ENCODE data around the gene GRIK4.

The GRIK4 gene

DNA sequence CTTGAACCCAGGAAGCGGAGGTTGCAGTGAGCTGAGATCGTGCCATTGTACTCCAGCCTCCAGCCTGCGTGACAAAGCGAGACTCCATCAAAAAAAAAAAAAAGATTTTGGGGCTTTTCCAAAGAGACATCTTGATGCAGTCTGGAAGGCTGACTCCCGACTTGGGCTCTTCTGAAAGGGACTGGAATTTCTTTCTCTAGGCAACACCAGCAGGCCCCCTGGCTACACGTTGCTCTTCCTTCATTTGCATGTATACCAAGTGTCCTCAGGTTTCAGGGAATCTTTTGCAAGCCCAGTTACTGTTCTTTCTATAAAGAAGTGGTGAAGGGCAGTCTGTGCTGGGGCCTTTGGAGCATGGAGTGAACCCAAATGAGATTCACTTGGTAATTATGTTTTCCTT, 211.0 kb downstream of the GRIK4 start:
- peaks cover 4% of the 10 kb centered on the region for H3K4me1 ChIP-seq (ENCODE audit: insufficient read depth, low read length)
- no peak overlapping the region for H2AFZ ChIP-seq (ENCODE audit: low read depth, low read length)
- H3K9me3 ChIP-seq (ENCODE audit: low read length): peaks cover 7% of the 10 kb centered on the region
- no peaks in the 10 kb centered on the region for H3K36me3 ChIP-seq (ENCODE audit: insufficient read depth, low read length)
- no peaks in the 10 kb centered on the region for H3K27me3 ChIP-seq (ENCODE audit: insufficient read depth, low read length)
- H3K4me3 ChIP-seq (ENCODE audit: low read length): no peak overlapping the region

GRCh38 chr11:120723751-120724150, 212.2 kb downstream of the GRIK4 start:
- Histone ChIP-seq H3K36me3 (ENCODE audit: insufficient read depth, low read length) (no peaks in the 10 kb centered on the region), H3K4me1 (ENCODE audit: insufficient read depth, low read length) (peaks cover 4% of the 10 kb centered on the region), H3K4me3 (ENCODE audit: low read length) (no peak overlapping the region), H3K9me3 (ENCODE audit: low read length) (peaks cover 7% of the 10 kb centered on the region), H3K27me3 (ENCODE audit: insufficient read depth, low read length) (no peaks in the 10 kb centered on the region), H2AFZ (ENCODE audit: low read depth, low read length) (no peak overlapping the region)

DNA sequence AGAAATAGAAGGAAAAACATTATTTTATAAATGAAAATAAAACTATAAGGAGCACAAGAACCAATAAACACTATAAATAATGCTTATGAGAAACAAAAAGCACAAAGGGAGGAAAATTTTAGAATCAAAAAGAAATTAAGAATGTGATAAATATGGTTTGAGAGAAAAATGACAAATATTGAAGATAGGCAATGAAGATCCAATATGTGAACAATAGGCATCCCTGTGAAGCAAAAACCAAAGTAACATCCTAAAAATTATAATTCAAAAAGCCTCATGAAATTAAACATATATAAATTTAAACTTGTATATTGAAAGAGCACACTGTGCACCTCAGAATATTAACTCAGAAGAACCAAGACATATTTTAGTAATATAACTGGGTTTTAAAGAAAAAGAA, 216.2 kb downstream of the GRIK4 start:
- Histone ChIP-seq H2AFZ (ENCODE audit: low read depth, low read length) (no peak overlapping the region), H3K36me3 (ENCODE audit: insufficient read depth, low read length) (no peaks in the 10 kb centered on the region), H3K4me3 (ENCODE audit: low read length) (no peak overlapping the region), H3K27me3 (ENCODE audit: insufficient read depth, low read length) (no peaks in the 10 kb centered on the region), H3K9me3 (ENCODE audit: low read length) (peaks cover 7% of the 10 kb centered on the region), H3K4me1 (ENCODE audit: insufficient read depth, low read length) (peaks cover under 1% of the 10 kb centered on the region)

- H3K27me3 ChIP-seq (ENCODE audit: insufficient read depth, low read length): no peaks in the 10 kb centered on the region
- no peak overlapping the region for H3K4me3 ChIP-seq (ENCODE audit: low read length)
- no peaks in the 10 kb centered on the region for H3K36me3 ChIP-seq (ENCODE audit: insufficient read depth, low read length)
- no peak overlapping the region for H2AFZ ChIP-seq (ENCODE audit: low read depth, low read length)
- H3K4me1 ChIP-seq (ENCODE audit: insufficient read depth, low read length): no peaks in the 10 kb centered on the region
- no peaks in the 10 kb centered on the region for H3K9me3 ChIP-seq (ENCODE audit: low read length)
Observed at GRCh38 chr11:120735035-120735434, 223.5 kb downstream of the GRIK4 start.

- H3K27me3 ChIP-seq (ENCODE audit: insufficient read depth, low read length): no peaks in the 10 kb centered on the region
- no peak overlapping the region for H3K4me3 ChIP-seq (ENCODE audit: low read length)
- no peaks in the 10 kb centered on the region for H3K36me3 ChIP-seq (ENCODE audit: insufficient read depth, low read length)
- no peaks in the 10 kb centered on the region for H3K9me3 ChIP-seq (ENCODE audit: low read length)
- H2AFZ ChIP-seq (ENCODE audit: low read depth, low read length): no peak overlapping the region
- peaks cover 5% of the 10 kb centered on the region for H3K4me1 ChIP-seq (ENCODE audit: insufficient read depth, low read length)
Observed at GRCh38 chr11:120738516-120739046, 227.0 kb downstream of the GRIK4 start.

- Histone ChIP-seq H3K36me3 (ENCODE audit: insufficient read depth, low read length) (no peaks in the 10 kb centered on the region), H3K27me3 (ENCODE audit: insufficient read depth, low read length) (no peaks in the 10 kb centered on the region), H3K4me3 (ENCODE audit: low read length) (no peak overlapping the region), H2AFZ (ENCODE audit: low read depth, low read length) (no peak overlapping the region), H3K9me3 (ENCODE audit: low read length) (no peaks in the 10 kb centered on the region), H3K4me1 (ENCODE audit: insufficient read depth, low read length) (peaks cover 5% of the 10 kb centered on the region)
Observed at GRCh38 chr11:120739780-120740179, 228.2 kb downstream of the GRIK4 start.

DNA sequence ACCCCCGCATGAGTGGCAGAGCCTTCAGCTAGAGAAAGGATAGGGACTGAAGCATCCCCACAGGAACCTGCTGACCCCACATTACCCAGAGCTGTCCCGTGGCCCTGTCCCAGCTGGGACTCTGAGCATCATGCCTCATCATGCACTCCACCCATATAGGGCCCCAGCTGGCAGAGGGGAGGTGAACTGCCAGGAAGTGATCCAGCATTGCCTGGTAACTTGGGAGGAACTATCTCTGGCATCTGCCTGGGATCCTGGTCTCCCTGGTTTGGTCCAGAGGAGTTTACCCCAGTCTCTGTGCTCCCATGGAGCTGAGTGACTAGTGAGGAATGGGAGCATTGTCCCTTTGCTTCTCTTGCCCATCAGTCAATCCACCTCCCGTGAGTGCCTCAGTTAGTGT, 228.8 kb downstream of the GRIK4 start:
- H3K4me1 ChIP-seq (ENCODE audit: insufficient read depth, low read length): peaks cover 6% of the 10 kb centered on the region
- no peaks in the 10 kb centered on the region for H3K9me3 ChIP-seq (ENCODE audit: low read length)
- no peak overlapping the region for H2AFZ ChIP-seq (ENCODE audit: low read depth, low read length)
- no peaks in the 10 kb centered on the region for H3K36me3 ChIP-seq (ENCODE audit: insufficient read depth, low read length)
- H3K4me3 ChIP-seq (ENCODE audit: low read length): no peak overlapping the region
- no peaks in the 10 kb centered on the region for H3K27me3 ChIP-seq (ENCODE audit: insufficient read depth, low read length)

DNA sequence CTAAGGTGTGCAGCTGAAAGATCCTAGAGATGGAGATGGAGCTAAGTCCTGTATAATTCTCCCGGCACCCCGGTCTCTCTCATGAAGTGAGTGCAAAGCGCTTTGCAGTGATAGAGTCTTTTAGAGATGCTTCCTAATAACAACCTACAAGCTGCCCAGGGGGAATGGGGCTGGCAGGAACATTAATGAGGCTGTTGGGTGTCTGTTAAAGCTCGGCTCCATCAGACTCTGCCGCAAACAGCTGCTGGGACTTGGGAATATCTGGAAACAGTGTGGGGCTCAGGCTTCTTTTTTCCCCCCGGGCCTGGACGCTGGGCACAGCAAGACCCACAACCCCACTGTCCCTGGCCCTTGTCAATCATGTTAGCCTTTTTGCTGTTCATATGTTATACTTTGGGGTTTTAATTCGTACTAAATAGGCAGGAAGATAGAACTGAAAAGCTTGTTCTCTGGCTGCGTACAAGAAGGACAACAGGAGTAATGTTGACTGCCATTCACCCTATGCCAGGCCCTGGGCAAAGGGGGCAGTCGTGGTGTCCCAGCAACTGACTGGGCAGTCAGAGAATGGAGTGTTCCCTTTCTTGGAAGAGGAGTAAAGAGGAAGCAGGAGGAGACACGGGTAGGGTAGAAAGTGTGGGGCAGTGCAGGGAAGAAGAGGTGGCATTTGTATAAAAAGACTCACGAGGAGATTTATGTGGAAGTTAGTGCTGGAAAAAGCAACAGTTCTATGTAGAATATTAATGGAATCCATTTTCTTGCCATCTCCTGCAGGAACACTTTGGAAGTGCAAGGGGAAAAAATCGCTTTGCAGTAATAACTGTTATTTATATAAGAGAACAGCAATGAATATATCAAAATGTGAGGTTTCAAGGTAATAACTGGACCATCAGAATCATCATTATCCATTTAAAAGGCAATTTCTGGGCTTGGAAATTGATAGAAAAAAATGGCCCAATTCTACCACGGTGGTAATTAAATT, 232.8 kb downstream of the GRIK4 start:
- Histone ChIP-seq H3K9me3 (ENCODE audit: low read length) (no peaks in the 10 kb centered on the region), H3K4me3 (ENCODE audit: low read length) (no peak overlapping the region), H3K36me3 (ENCODE audit: insufficient read depth, low read length) (no peaks in the 10 kb centered on the region), H3K4me1 (ENCODE audit: insufficient read depth, low read length) (peaks cover 8% of the 10 kb centered on the region), H2AFZ (ENCODE audit: low read depth, low read length) (no peak overlapping the region), H3K27me3 (ENCODE audit: insufficient read depth, low read length) (no peaks in the 10 kb centered on the region)

GRCh38 chr11:120746376-120746775, 234.8 kb downstream of the GRIK4 start:
- Histone ChIP-seq H3K9me3 (ENCODE audit: low read length) (no peaks in the 10 kb centered on the region), H3K27me3 (ENCODE audit: insufficient read depth, low read length) (no peaks in the 10 kb centered on the region), H2AFZ (ENCODE audit: low read depth, low read length) (no peak overlapping the region), H3K36me3 (ENCODE audit: insufficient read depth, low read length) (no peaks in the 10 kb centered on the region), H3K4me3 (ENCODE audit: low read length) (no peak overlapping the region), H3K4me1 (ENCODE audit: insufficient read depth, low read length) (peaks cover 3% of the 10 kb centered on the region)

GRCh38 chr11:120746836-120747609, 235.5 kb downstream of the GRIK4 start:
- no peak overlapping the region for H3K4me3 ChIP-seq (ENCODE audit: low read length)
- peaks cover 3% of the 10 kb centered on the region for H3K4me1 ChIP-seq (ENCODE audit: insufficient read depth, low read length)
- no peaks in the 10 kb centered on the region for H3K36me3 ChIP-seq (ENCODE audit: insufficient read depth, low read length)
- no peak overlapping the region for H2AFZ ChIP-seq (ENCODE audit: low read depth, low read length)
- H3K9me3 ChIP-seq (ENCODE audit: low read length): no peaks in the 10 kb centered on the region
- H3K27me3 ChIP-seq (ENCODE audit: insufficient read depth, low read length): no peaks in the 10 kb centered on the region

GRCh38 chr11:120747850-120748814, 236.6 kb downstream of the GRIK4 start:
- Histone ChIP-seq H3K4me1 (ENCODE audit: insufficient read depth, low read length) (peaks cover 3% of the 10 kb centered on the region), H2AFZ (ENCODE audit: low read depth, low read length) (no peak overlapping the region), H3K27me3 (ENCODE audit: insufficient read depth, low read length) (no peaks in the 10 kb centered on the region), H3K36me3 (ENCODE audit: insufficient read depth, low read length) (no peaks in the 10 kb centered on the region), H3K4me3 (ENCODE audit: low read length) (no peak overlapping the region), H3K9me3 (ENCODE audit: low read length) (no peaks in the 10 kb centered on the region)

GRCh38 chr11:120749395-120749794, 237.8 kb downstream of the GRIK4 start:
- no peaks in the 10 kb centered on the region for H3K36me3 ChIP-seq (ENCODE audit: insufficient read depth, low read length)
- H3K4me3 ChIP-seq (ENCODE audit: low read length): no peak overlapping the region
- peaks cover 3% of the 10 kb centered on the region for H3K4me1 ChIP-seq (ENCODE audit: insufficient read depth, low read length)
- H3K9me3 ChIP-seq (ENCODE audit: low read length): no peaks in the 10 kb centered on the region
- H3K27me3 ChIP-seq (ENCODE audit: insufficient read depth, low read length): no peaks in the 10 kb centered on the region
- H2AFZ ChIP-seq (ENCODE audit: low read depth, low read length): no peak overlapping the region
